HG02759 (cell line): ENCODE data around the gene CAPS.

Source experiments
- ATAC-seq: cut with Tn5 transposase; IDR thresholded peaks from one replicate; pipeline ENCODE4 v1.9.1; 2021; ENCODE audit warnings: mild to moderate bottlenecking, moderate library complexity; ENCODE audit not compliant: unreplicated experiment

CAPS gene

DNA sequence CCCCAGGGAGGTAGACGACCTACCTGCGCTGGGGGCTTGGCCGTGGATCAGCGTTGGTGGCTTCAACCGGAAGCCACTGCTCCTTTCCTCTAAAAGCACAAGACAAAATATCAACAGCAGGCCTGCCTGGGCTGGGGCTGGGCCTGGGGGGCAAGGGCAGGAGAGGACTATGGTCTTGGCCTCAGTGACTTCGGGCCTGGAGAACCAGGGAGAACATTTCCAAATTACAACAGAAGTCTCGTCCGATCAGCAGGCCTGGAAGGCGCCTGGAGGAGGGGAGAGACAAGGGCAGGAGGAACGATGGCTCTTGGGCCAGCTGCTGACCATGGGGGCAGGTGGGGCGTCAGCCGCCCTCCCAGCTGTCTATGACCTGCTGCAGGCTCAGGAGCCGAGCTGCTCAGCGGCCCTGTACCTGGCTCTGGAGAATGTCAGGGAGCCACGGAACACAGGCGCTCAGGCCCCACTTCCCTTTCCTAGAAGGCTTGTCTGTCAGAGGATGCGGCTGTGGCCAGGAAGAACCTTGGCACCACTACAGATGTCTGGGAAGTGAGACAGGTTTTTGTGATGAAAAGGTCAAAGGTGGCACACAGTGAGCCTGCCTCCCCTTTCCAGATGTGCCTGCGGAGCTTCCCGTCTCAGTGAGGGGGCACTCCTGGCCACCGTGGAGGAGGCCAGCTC is 19.5 kb downstream of the CAPS start:
- ATAC-seq = no peak

DNA sequence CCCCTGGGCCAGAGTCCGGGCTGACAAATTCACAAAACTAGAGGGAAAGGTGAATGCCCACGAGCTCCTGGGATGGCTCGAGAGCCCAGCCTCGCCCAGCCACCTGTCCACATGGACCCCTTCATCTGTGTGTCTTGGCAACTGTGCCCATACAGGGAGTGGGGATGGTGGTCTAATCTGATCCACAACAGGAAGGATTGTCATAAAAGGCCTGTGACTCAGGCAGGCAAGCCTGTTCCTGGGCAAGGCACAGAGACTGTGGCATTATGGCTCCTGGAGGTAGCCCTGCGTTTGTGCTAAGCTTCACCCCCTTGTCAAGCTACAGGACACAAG is 20.0 kb downstream of the CAPS start:
- no peak for ATAC-seq

- ATAC-seq = no peak
Measured at GRCh38 chr19:5934774-5935472, 20.9 kb downstream of the CAPS start.

DNA sequence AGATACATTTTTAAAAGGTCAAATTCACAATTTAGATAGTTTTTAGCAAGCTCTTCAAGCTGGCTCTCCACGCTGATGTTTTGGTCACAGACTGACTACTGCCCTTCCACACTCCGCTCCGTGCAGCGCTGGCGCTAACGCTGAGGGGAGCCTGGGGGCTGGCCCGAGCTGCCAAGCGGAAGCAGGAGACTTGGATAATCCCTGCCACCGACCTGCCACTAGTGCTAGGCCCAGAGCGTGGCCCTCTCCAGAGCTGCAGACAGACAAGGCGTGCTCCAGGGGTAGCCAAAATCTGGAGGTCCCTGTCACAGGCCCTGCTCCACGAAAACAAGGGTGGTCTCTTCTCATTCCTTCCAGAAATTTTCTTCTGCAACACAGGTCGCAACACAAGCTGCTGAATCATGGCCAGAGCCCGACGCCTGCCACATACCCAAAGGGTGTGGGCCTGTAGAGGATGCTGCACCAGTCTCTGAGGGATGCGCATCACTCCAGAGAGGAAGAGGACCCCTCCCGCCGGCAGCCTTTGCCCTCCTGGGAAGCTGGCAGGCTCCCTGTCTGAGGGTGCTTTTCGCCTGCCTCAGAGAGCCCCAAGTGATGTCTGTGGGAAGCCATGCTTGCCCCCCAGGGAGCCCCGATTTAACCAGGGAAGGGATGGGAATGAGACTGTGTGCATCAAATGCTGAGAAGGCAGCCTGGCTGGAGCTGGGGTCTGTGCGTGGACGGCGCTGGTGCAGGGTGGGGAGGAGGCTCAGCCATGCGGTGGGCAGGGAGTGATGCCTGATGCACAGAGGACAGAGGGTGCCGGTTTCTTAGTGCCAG is 21.6 kb downstream of the CAPS start:
- no peak for ATAC-seq

- no peak for ATAC-seq
Measured at GRCh38 chr19:5936292-5936592, 22.2 kb downstream of the CAPS start.

DNA sequence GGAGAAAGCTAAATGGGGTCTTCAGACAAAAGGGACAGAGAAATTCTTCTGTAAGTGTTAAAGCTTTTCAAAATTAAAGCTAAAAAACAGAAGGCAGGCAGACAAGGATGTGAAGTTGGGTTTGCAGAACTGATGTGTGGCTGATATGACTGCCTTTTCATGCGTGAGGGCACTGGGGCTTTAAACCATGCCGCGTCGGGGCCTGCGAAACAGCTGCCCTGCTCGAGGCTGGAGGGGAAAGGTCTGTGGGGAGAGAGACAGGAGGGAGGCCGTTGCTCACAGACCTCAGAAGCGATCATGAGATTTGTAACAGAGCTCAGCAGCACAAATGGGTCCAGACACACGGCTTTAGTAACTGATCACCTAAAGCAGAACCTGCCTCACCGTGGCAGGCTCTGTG is 23.5 kb downstream of the CAPS start:
- ATAC-seq = no peak

GRCh38 chr19:5940260-5941208 is 26.5 kb downstream of the CAPS start:
- ATAC-seq = no peak

GRCh38 chr19:5941673-5942072 is 27.6 kb downstream of the CAPS start:
- ATAC-seq = no peak

GRCh38 chr19:5943045-5943444 is 29.0 kb downstream of the CAPS start:
- no peak for ATAC-seq

GRCh38 chr19:5943623-5944022 is 29.6 kb downstream of the CAPS start:
- ATAC-seq = no peak

DNA sequence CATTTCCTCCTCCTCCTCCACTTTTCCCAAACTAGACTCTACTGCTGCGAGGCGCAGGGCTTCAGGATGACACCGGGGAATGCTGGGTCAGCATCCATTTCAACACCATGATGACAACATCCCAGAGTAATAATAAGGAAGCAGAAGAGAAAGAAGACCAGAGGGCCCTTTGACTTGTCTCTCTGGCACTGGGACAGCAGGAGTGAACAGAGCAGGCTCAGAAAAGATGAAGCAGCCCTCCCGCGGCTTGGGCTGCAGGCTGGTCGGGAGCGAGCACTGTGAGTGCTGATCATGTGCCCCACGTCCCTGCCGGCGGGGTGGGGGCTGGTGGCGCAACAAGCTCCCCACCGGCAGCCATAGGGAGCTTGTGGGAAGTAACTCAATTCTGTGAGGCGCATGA is 33.4 kb downstream of the CAPS start:
- ATAC-seq = no peak

- no peak for ATAC-seq
Measured at GRCh38 chr19:5948752-5949564, 34.9 kb downstream of the CAPS start.

- no peak for ATAC-seq
Measured at GRCh38 chr19:5949792-5950305, 35.8 kb downstream of the CAPS start.

GRCh38 chr19:5950741-5951140 is 36.7 kb downstream of the CAPS start:
- ATAC-seq = no peak

- ATAC-seq = no peak
Measured at GRCh38 chr19:5951338-5951861, 37.3 kb downstream of the CAPS start.

- ATAC-seq = no peak
Measured at GRCh38 chr19:5952193-5953029, 38.4 kb downstream of the CAPS start.

DNA sequence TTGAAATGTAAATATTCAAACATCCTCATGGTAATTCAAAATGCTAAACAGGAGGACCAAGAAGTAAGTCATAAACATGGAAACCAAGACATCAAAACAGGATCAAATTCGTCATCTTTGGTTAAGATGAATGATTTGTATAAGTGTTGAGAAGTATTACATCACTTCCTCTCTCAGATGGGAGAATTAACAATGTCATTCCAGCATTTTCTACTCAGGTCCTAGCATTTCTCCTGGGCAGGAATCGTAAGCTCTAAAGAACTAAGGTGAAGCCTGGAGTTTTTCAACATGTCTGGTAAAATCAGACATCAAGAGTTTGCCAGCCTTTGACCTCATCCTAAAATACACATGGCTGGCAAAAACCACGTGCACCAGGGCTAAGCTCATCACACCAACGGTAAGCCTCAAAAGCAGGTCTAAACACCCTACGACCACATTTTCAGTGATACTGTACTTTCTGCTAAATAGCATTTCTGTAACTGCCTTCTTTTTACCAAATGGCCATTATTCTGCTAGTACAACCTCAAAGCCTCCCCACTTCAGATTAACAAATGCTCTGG is 39.1 kb downstream of the CAPS start:
- ATAC-seq = no peak

DNA sequence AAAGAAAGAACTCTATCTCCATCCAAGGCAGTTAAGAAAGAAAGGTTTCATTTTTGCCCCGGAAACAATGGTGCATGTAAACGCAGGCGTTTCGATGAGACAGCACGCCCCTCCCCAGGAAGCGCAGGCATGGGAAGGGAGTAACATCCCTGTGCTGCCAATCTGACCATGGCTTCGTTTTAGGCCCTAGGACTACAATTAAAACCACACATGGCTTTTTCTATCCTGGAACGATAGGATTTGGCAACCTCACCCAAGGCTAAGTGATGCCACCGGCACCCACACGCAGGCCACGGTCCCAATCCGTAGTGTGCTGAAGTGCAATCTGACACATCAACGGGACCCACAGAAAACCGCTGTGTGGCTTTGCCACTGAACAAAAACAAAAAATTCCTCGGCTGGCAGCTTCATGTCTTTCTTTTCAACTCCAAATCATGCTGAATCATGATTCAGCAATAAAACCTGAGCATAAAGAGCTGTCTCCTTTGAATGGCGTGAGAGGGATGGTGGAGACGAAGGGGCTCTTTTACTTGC is 39.7 kb downstream of the CAPS start:
- no peak for ATAC-seq
